HG03280 (cell line): ENCODE measurements around the gene BAIAP2L1.

ENCODE experiments used
- ATAC-seq: cut with Tn5 transposase; IDR thresholded peaks from one replicate; pipeline ENCODE4 v1.9.1; 2021; ENCODE audit warnings: mild to moderate bottlenecking, moderate library complexity; ENCODE audit not compliant: unreplicated experiment

Gene BAIAP2L1

DNA sequence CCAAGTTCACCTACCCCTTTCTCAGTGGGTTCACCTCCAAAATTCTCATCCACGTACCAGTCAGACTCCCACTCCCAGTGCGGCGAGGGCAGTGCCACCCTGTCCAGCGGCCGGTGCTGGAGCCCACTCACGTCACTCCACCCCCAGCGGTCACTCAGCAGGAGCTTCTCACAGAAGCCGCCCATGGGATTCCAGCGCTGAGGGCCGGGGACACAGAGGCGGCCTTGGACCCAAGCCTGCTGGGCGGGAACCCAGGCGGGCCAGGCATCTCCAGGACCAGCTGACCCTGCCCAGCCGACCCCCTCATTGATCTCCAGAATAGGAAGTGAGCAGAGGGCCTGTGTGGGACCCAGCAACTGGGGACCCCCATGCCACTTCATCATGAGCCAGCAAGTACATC is 156.0 kb downstream of the BAIAP2L1 start:
- ATAC-seq: no peak

DNA sequence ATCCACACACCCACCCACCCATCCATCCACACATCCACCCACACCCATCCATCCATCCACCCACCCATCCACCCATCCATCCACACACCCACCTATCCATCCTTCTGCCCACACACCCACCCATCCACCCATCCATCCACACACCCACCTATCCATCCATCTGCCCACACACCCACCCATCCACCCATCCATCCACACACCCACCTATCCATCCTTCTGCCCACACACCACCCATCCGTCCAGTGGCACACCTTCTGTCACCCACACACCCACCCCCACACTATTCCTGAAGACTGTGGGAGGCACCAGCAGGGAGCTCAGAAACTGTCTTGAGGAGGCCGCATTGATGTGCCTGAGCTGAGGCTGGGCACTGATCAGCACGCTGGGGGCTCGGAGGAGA is 158.0 kb downstream of the BAIAP2L1 start:
- ATAC-seq: no peak

DNA sequence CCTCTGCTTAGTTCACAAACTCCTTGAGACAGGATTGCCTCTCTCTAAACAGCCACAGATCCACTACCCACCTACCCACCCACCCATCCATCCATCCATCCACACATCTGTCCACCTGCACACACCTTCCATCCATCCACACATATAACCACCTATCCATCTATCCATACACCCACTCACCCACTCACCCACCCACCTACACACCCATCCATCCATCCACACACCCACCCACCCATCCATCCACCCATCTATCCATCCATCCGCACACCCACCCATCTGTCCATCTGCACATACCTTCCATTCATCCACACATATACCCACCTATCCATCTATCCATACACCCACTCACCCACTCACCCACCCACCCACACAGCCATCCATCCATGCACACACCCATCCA is 158.5 kb downstream of the BAIAP2L1 start:
- no peak for ATAC-seq

DNA sequence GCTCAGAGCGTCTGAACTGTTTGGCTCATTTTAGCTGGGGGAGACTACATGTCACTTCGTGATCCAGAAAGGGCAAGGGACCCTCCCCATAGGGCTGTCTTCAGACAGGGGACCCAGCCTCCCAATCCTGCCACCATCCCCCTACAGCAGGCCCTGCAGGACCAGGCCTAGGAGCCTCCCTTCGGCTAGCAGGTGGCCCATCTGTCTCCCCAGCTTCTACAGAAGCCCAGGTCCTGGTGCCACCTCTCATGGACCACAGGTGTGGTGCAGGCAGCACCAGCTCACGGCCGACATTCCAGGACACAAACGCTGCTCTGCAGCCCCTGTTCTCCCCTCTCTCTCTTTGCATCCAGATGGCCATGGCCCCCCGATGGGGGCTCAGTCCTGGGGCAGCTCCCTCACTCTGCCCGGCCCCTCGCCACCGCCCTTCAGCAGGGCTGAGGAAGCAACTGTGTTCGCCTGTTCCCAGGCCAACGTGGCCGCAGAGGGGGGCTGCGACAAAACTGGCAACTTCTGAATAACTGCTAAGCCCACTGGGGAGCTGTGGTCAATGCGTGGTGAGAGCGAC is 159.1 kb downstream of the BAIAP2L1 start:
- no peak for ATAC-seq
